ENCODE measurements around the gene NUBP2.

GRCh38 chr16:1734123-1734522 lies 48.6 kb upstream of the NUBP2 start:
- no peak for TF ChIP-seq CTCF (IDR thresholded peaks at IDR 0.05)
- TF ChIP-seq POLR2A (IDR thresholded peaks at IDR 0.05), result no peak
